OCI-LY3 (cell line): ENCODE measurements around the gene SYNE1.

Source experiments
- H2AFZ ChIP-seq: fragments of 200-600, 300-600 bp; shearing (Covaris generic); 2 replicates; pipeline ENCODE4 v1.6.0; 2014; ENCODE audit warnings: antibody characterized with exemption, low read depth, low read length
- H3K27ac ChIP-seq: fragments of 200-600, 300-600 bp; sonication (generic); 2 replicates; pipeline ENCODE4 v1.5.1; 2014; ENCODE audit warnings: mild to moderate bottlenecking, low read length, moderate library complexity, mixed read lengths
- H3K27me3 ChIP-seq: fragments of 200-600, 300-600 bp; sonication (generic); 2 replicates; pipeline ENCODE4 v1.6.1; 2014; ENCODE audit warnings: low read depth, low read length, mixed read lengths
- H3K36me3 ChIP-seq: fragments of 200-600, 300-600 bp; sonication (generic); replicated peaks from 2 replicates; pipeline ENCODE3; 2014; ENCODE audit warnings: low read depth, low read length, mixed read lengths
- H3K4me1 ChIP-seq: fragments of 300-600, 200-600 bp; sonication (generic); 2 replicates; pipeline ENCODE4 v1.6.1; 2014; ENCODE audit warnings: low read length, mixed read lengths
- H3K4me2 ChIP-seq: fragments of 200-600, 300-600 bp; sonication (generic); 2 replicates; pipeline ENCODE4 v1.6.1; 2014; ENCODE audit warnings: low read length, mixed read lengths
- H3K4me3 ChIP-seq: fragments of 300-600, 200-600 bp; sonication (generic); 2 replicates; pipeline ENCODE4 v1.5.1; 2014; ENCODE audit warnings: antibody characterized with exemption, mild to moderate bottlenecking, low read length, moderate library complexity
- H3K79me2 ChIP-seq: fragments of 300-600, 200-600 bp; shearing (Covaris generic); 2 replicates; pipeline ENCODE4 v1.6.1; 2014; ENCODE audit warnings: mild to moderate bottlenecking, low read length, mixed read lengths
- H3K9ac ChIP-seq: fragments of 300-600, 200-600 bp; shearing (Covaris generic); 2 replicates; pipeline ENCODE4 v1.6.0; 2014; ENCODE audit warnings: mild to moderate bottlenecking, low read length, moderate library complexity
- H3K9me3 ChIP-seq: fragments of 200-600, 300-600 bp; shearing (Covaris generic); 2 replicates; pipeline ENCODE4 v1.6.1; 2014; ENCODE audit warnings: low read length, mixed read lengths; ENCODE audit not compliant: insufficient read depth
- H4K20me1 ChIP-seq: fragments of 200-600, 300-600 bp; sonication (generic); 2 replicates; pipeline ENCODE4 v1.6.1; 2016; ENCODE audit warnings: low read length, mixed read lengths; ENCODE audit not compliant: insufficient read depth
- CTCF ChIP-seq: fragments of 200-600, 300-600 bp; sonication (generic); IDR thresholded peaks from 2 replicates; pipeline ENCODE4 v1.5.1; 2014; ENCODE audit warnings: antibody characterized with exemption, low read length, low read depth
- EZH2phosphoT487 ChIP-seq: fragments of 200-600 bp; shearing (Covaris generic); IDR thresholded peaks from 2 replicates; pipeline ENCODE4 v1.6.1; 2018; ENCODE audit warnings: antibody characterized with exemption, mixed run types, low read depth

Gene SYNE1

GRCh38 chr6:152186840-152187239 is 450.3 kb downstream of the SYNE1 start:
- no peaks in the 10 kb centered on the region for H3K27me3 ChIP-seq
- no peak overlapping the region for H3K9ac ChIP-seq
- no peaks in the 10 kb centered on the region for H3K79me2 ChIP-seq
- H3K36me3 ChIP-seq, result no peaks in the 10 kb centered on the region
- H4K20me1 ChIP-seq, result no peaks in the 10 kb centered on the region
- H3K27ac ChIP-seq, result no peak overlapping the region
- peaks cover 15% of the 10 kb centered on the region for H3K4me1 ChIP-seq
- H3K4me2 ChIP-seq, result no peak overlapping the region
- no peak overlapping the region for H3K4me3 ChIP-seq
- TF ChIP-seq CTCF (no peak), EZH2phosphoT487 (no peak)
- H2AFZ ChIP-seq, result no peak overlapping the region
- no peaks in the 10 kb centered on the region for H3K9me3 ChIP-seq

DNA sequence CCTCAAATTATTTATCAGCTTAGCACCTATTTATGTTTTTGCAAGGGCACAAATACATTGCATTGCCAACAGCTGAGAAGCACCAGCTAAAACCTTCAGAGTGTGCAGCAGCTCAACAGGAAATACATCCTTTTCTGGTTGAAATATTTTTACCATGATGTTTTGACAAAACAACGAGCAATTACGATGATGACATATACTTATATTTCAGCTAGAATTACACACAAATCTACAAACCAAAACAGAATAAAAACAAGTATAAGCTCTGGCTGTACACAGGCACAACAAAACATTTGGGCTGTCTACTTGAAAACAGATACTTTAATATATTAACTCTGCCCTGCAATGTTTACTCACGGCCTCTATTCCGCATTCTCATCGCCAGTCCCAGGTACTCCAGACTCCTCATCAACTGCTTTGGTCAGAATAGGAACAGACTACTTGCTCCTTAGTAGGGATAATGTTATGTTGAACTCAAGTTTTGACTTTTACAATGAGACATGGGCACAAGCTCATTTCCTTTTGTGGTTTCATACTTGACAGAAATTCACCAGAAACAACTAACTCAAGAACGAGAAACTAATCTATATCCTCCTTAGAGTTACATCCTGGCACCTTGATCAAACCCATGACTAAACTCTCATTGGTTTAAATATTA is 452.1 kb downstream of the SYNE1 start:
- Histone ChIP-seq H3K9ac (no peak overlapping the region), H3K79me2 (no peaks in the 10 kb centered on the region)

GRCh38 chr6:152184573-152184916 is 452.6 kb downstream of the SYNE1 start:
- Histone ChIP-seq H3K79me2 (no peaks in the 10 kb centered on the region), H4K20me1 (no peaks in the 10 kb centered on the region), H3K4me2 (peak overlapping the region; percentile 58), H3K4me1 (peaks cover 18% of the 10 kb centered on the region), H3K27me3 (no peaks in the 10 kb centered on the region), H3K36me3 (no peaks in the 10 kb centered on the region), H3K9ac (no peak overlapping the region), H3K27ac (no peak overlapping the region), H3K9me3 (no peaks in the 10 kb centered on the region), H3K4me3 (0 out of 2 replicates have a peak overlapping the region, but pooled peaks have one; percentile 34), H2AFZ (no peak overlapping the region)
- TF ChIP-seq CTCF (no peak), EZH2phosphoT487 (no peak)

More for the DNA sequence above, 452.1 kb downstream of the SYNE1 start:
- Histone ChIP-seq H3K27ac (no peak overlapping the region), H3K4me2 (peak overlapping the region; percentile 58), H4K20me1 (no peaks in the 10 kb centered on the region), H3K4me1 (peaks cover 17% of the 10 kb centered on the region), H3K9me3 (no peaks in the 10 kb centered on the region), H3K4me3 (peak overlapping the region; percentile 34), H2AFZ (no peak overlapping the region; the same call in 1 of the 2 replicates), H3K36me3 (no peaks in the 10 kb centered on the region), H3K27me3 (no peaks in the 10 kb centered on the region)
- TF ChIP-seq CTCF (no peak), EZH2phosphoT487 (no peak)

DNA sequence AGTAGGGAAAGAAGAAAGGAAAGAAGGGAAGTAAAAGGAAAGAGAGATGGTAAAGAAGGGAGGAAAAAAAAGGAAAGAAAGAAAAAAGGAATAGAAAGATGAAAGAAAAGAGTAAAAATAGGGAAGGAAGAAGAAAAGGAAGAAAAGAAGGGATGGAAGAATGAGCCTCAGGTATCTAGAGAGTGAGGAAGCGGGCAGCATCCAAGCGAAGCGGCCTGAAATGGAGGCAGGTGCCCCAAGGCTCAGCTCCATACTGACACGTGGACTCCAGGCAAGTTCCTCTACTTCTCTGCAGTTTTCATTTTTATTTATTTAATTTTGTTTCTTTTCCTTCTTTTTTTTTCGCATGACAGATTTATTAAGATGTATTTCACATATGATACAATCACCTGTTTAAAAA is 456.6 kb downstream of the SYNE1 start:
- Histone ChIP-seq H3K9me3 (no peaks in the 10 kb centered on the region), H3K36me3 (no peaks in the 10 kb centered on the region), H3K27me3 (no peaks in the 10 kb centered on the region), H3K79me2 (no peaks in the 10 kb centered on the region), H4K20me1 (no peaks in the 10 kb centered on the region), H2AFZ (no peak overlapping the region), H3K9ac (no peak overlapping the region), H3K4me1 (peaks cover 14% of the 10 kb centered on the region), H3K4me3 (no peak overlapping the region), H3K4me2 (no peak overlapping the region), H3K27ac (no peak overlapping the region)
- TF ChIP-seq CTCF (no peak), EZH2phosphoT487 (no peak)
